Keratinocyte (primary cell): Measurements from ENCODE around the gene LSM14B. TPM values are rescaled to one million over a fixed set of nuclear protein-coding genes. Genes with fewer than 3 reads are reported as not detected.

Experiments
- DNase-seq: peaks from one replicate; pipeline ENCODE4 v3.0.0-alpha.2; 2011; ENCODE audit warnings: low read depth, missing footprints, low spot score
- FAIRE-seq: peaks from 2 replicates; lab custom pipeline; 2011; peaks lifted over from hg19 to GRCh38; lab: Jason Lieb, UNC
- H2AFZ ChIP-seq: 2 replicates; pipeline ENCODE4 v1.6.0; 2012; ENCODE audit warnings: low read length, control low read depth, inconsistent platforms; ENCODE audit not compliant: control insufficient read depth
- H3K27ac ChIP-seq: 2 replicates; pipeline ENCODE4 v1.5.1; 2011; ENCODE audit warnings: low read length; ENCODE audit not compliant: control insufficient read depth, insufficient read depth
- H3K27me3 ChIP-seq: 3 replicates; pipeline ENCODE4 v1.6.0; 2011; ENCODE audit warnings: low read length; ENCODE audit not compliant: control insufficient read depth, insufficient read depth; ENCODE audit errors: extremely low read depth
- H3K36me3 ChIP-seq, 2 experiments: 2 replicates in 1 of 2; 3 replicates in 1 of 2; pipeline ENCODE4 v1.5.1; 2011; ENCODE audit warnings: low read length in 2 of 2, mild to moderate bottlenecking in 1 of 2; ENCODE audit not compliant: control insufficient read depth in 2 of 2, insufficient read depth in 2 of 2; ENCODE audit errors: extremely low read depth in 1 of 2
- H3K4me1 ChIP-seq: 3 replicates; pipeline ENCODE4 v1.5.1; 2011; ENCODE audit warnings: low read length; ENCODE audit not compliant: control insufficient read depth, insufficient read depth; ENCODE audit errors: extremely low read depth
- H3K4me2 ChIP-seq: 3 replicates; pipeline ENCODE4 v1.6.0; 2011; ENCODE audit warnings: low read depth, low read length; ENCODE audit not compliant: control insufficient read depth, insufficient read depth; ENCODE audit errors: extremely low read depth
- H3K4me3 ChIP-seq, 3 experiments: fragments of 200-600 bp in 1 of 3; sonication (generic) in 1 of 3; 2 replicates in 2 of 3; 3 replicates in 1 of 3; pipeline ENCODE4 v1.5.1; 2011 to 2016; ENCODE audit warnings: low read length in 3 of 3, mild to moderate bottlenecking in 3 of 3, control low read depth in 2 of 3, inconsistent platforms in 1 of 3, low read depth in 1 of 3, mixed read lengths in 1 of 3, mixed run types in 1 of 3, moderate library complexity in 1 of 3; ENCODE audit not compliant: control insufficient read depth in 2 of 3, insufficient read depth in 2 of 3; ENCODE audit errors: extremely low read depth in 1 of 3
- H3K79me2 ChIP-seq: 2 replicates; pipeline ENCODE4 v1.6.0; 2012; ENCODE audit warnings: low read length; ENCODE audit not compliant: control insufficient read depth, insufficient read depth
- H3K9ac ChIP-seq: 3 replicates; pipeline ENCODE4 v1.6.0; 2011; ENCODE audit warnings: low read length; ENCODE audit not compliant: control insufficient read depth, insufficient read depth; ENCODE audit errors: extremely low read depth
- H3K9me1 ChIP-seq: 3 replicates; pipeline ENCODE4 v1.6.0; 2011; ENCODE audit warnings: low read length; ENCODE audit not compliant: control insufficient read depth, insufficient read depth; ENCODE audit errors: extremely low read depth
- H3K9me3 ChIP-seq: 2 replicates; pipeline ENCODE4 v1.5.1; 2012; ENCODE audit warnings: low read depth, low read length; ENCODE audit not compliant: control insufficient read depth
- H4K20me1 ChIP-seq: 3 replicates; pipeline ENCODE4 v1.6.0; 2011; ENCODE audit warnings: low read length; ENCODE audit not compliant: control insufficient read depth, insufficient read depth; ENCODE audit errors: extremely low read depth
- CTCF ChIP-seq, 3 experiments: IDR thresholded peaks in 1 of 3; conservative IDR thresholded peaks in 1 of 3; optimal IDR thresholded peaks in 1 of 3; 2 replicates in 2 of 3; 3 replicates in 1 of 3; pipeline versions ENCODE3 to v1.5.1; 2011; ENCODE audit warnings: low read length in 3 of 3, mild to moderate bottlenecking in 3 of 3, moderate library complexity in 2 of 3, control low read depth in 1 of 3, inconsistent platforms in 1 of 3; ENCODE audit not compliant: insufficient read depth in 2 of 3; ENCODE audit errors: extremely low read depth in 1 of 3
- EZH2 ChIP-seq: IDR thresholded peaks from one replicate; pipeline ENCODE4 v1.6.1; 2012; ENCODE audit warnings: inconsistent platforms, mild to moderate bottlenecking, low read length, moderate library complexity
- dilution Hi-C: fragments of 300-500 bp; cut with MboI; formaldehyde crosslinking; loops from one replicate; pipeline ENCODE4 v1.7.0; 2020; ENCODE audit warnings: low sequenced_read_pairs; ENCODE audit not compliant: extremely low pct_ligation_motif_present
- polyA plus RNA-seq, 5 experiments: library from polyadenylated mRNA; depleted of rRNA in 3 of 5; stranded (reverse) in 3 of 5; stranded (forward) in 1 of 5; unstranded in 1 of 5; fragments of >200 nt; gene quantifications; 1 replicate in 1 of 5; 2 replicates in 3 of 5; 3 replicates in 1 of 5; pipeline versions ENCODE4 v1.2.1 to v1.2.3, GENCODE V29; 2011 to 2012; ENCODE audit warnings: missing spikeins in 2 of 5, low read depth in 1 of 5, low replicate concordance in 1 of 5

LSM14B gene
- polyA plus RNA-seq, 1 donor (not counting 4 experiments of a cell fraction or from before 2014, with no cell fraction given): 21.7 TPM

- Histone ChIP-seq H3K79me2 (no peaks in the 10 kb centered on the region), H3K4me3 (no peak overlapping the region), H2AFZ (no peak overlapping the region), H3K36me3 (peaks cover 20 to 21% of the 10 kb centered on the region in 2 experiments), H4K20me1 (no peaks in the 10 kb centered on the region), H3K9ac (no peak overlapping the region), H3K9me1 (no peaks in the 10 kb centered on the region), H3K4me1 (peaks cover 9% of the 10 kb centered on the region), H3K9me3 (no peaks in the 10 kb centered on the region), H3K4me2 (no peak overlapping the region), H3K27me3 (no peaks in the 10 kb centered on the region), H3K27ac (no peak overlapping the region)
- TF ChIP-seq EZH2 (no peak), CTCF (optimal IDR thresholded peaks at IDR 0.05 in 1 of 3, IDR thresholded peaks at IDR 0.05 in 1 of 3, conservative IDR thresholded peaks at IDR 0.05 in 1 of 3; ENCODE audit: extremely low read depth in 1 of 3, insufficient read depth in 2 of 3, low read length in 3 of 3) (no peak)
- FAIRE-seq (no peak), DNase-seq (no peak)
- dilution Hi-C loops: no loop called here
These were observed 43.6 kb downstream of the LSM14B start for GRCh38 chr20:62165762-62166399.

- TF ChIP-seq EZH2 (no peak), CTCF (optimal IDR thresholded peaks at IDR 0.05 in 1 of 3, IDR thresholded peaks at IDR 0.05 in 1 of 3, conservative IDR thresholded peaks at IDR 0.05 in 1 of 3; ENCODE audit: extremely low read depth in 1 of 3, insufficient read depth in 2 of 3, low read length in 3 of 3) (no peak)
- Histone ChIP-seq H3K27me3 (no peaks in the 10 kb centered on the region), H3K4me3 (no peak overlapping the region), H3K36me3 (peaks cover 18 to 20% of the 10 kb centered on the region in 2 experiments), H3K9me3 (no peaks in the 10 kb centered on the region), H3K27ac (no peak overlapping the region), H3K79me2 (no peaks in the 10 kb centered on the region), H3K9ac (no peak overlapping the region), H2AFZ (no peak overlapping the region), H3K4me1 (no peaks in the 10 kb centered on the region), H3K9me1 (no peaks in the 10 kb centered on the region), H3K4me2 (no peak overlapping the region), H4K20me1 (no peaks in the 10 kb centered on the region)
- FAIRE-seq (no peak), DNase-seq (no peak)
- dilution Hi-C loops: no loop called here
These were observed 45.2 kb downstream of the LSM14B start for GRCh38 chr20:62167474-62167873.
